Measurements from ENCODE around the gene USB1.

The USB1 gene

GRCh38 chr16:58020628-58021521, 19.7 kb downstream of the USB1 start:
- peak; percentile 77 for DNase-seq

DNA sequence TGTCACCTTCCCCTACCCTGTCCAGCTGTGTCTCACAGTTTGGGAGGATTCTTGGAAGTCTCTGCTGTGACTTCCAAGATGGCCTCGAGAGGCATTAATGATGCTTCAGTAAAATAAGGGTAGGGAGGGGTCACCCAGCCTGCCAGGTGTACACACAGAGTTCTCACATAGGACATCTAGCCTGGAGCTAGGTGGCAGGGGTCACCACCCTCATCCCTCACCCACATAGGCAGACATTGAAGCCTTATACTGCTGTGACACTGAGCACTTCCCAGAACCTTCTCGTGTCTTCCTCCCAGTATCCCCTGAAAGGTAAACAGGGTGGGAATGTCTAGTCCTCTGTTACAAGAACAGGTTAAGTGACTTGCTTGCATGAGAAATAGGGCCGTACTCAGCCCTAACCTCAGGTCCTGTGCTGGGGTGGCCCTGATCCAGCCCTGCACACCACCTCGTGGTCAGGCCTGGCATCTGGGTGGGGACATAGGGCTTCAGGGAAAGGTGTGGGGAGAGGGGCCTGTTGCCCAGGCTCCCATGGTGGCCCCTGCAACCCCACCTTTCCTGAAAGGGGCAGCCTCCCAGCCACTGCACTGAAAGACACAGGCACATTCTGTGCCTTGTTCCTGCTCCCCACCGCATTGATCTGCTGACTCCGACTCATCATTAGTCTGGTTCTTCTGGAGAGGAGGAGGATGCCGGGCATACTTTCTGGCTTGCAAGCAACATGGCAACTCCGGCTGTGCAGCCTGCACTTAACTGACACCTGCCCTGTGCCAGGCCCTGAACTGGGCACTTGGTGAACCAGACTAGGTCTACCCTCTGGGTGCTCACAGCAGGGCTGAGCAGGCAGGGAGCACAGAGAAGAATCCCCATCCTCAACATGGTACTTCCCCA, 20.7 kb downstream of the USB1 start:
- DNase-seq = no peak

DNA sequence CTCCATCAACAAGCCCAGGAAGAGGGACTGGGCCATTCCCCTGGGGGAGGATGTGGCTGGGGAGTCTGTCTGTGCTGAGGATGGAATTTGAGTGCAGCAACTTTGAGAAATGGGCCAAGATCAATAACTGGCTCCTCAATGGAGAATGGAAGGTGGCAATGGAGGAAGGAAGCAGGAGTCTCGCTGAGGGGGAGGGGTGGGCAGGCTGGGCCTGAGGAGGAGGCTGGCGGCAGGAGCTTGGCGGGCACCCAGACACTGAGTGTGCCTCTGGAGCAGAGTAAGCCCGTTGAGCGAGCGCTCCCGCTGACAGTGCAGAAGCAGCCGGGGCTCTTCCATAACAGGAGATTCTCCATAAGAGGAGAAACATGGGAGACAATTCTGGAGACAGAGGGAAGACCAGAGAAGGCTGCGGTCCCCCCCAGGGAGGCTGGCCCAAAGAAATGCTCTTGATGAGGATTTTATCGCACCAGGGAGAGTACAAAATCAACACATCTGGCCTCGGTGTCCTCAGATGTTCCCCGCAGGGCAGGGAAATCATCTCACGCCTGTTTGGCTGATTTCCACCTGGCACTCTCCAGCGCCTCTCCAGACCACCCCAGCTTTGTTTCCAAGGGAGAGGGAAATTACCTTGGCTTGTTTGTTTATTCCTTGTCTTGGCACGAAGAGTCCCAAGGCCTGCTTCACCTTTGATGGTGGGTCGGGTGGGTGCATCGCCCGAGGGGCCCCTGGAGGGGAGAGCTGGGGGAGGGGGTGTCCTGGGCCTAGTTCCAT, 21.6 kb downstream of the USB1 start:
- no peak for DNase-seq

DNA sequence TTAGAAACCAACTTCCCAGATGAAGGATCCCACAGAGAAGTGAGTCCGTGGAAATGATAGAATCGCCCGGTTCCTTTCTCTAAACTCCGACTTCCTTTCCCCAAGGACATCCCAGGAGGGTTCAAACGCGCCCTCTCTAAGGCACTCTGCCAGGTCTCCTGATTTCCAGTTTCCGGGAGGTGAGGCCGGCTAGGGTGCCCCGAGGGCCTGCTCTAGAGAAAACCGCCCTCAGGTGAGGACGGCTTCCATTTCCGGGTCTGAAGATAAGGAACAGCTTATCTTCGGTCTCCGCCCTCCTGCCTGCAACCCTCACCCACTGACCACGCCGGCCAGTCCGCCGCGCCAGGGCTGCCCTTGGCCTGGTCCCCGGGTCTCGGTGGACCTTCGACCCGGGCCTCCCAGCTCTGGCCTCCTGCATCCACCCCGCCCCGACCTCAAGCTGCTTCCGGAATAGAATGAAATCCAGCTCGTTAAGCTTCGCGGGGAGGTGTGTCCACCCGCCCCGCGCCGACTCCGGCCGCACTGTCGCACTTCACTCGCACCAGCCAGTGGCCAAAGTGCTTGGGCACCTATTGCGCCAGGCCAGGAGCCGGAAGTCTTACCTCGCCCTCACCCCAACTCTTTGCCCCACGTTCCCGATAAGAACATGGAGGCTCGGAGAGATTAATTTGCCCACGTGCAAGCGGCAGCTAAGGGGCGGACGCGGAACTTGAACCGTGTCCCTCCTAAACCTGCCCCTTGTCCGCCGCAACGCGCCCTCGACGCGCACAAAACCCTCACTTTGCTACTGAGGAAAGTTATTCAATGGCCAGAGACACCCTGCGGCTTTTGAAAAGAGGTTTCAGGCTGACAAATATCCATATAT, 23.5 kb downstream of the USB1 start:
- peak; percentile 34 for DNase-seq

GRCh38 chr16:58025351-58026138, 24.3 kb downstream of the USB1 start, which contains the start of gene MMP15:
Gene MMP15 (plus strand): TSS chr16:58025754. CDS start chr16:58026351, 597 bp downstream.
- DNase-seq = peak; percentile 66

GRCh38 chr16:58026139-58026704, 25.0 kb downstream of the USB1 start:
- no peak for DNase-seq

DNA sequence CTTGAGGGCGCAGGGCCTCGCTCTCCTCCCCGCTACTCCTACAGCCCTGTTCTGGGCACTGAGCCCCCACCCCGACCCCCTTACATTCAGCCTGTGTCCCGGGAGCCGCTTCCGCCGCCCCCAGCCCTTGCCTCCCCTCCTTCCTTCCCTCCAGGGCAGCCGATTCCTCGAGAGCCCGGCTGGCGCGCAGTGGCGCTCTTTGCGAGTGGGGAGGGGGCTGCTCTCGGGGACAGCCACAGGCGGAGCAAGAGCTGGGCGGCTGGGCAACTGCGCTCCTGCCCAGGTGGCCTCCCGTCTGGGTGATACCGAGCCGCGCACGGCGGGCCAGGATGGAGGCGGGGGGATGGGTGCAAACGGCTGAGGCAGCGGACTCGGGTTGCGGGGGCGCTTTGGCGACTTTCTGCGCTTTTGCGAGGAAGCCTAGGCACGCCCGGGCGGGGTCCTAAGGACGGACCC, 25.5 kb downstream of the USB1 start:
- no peak for DNase-seq

DNA sequence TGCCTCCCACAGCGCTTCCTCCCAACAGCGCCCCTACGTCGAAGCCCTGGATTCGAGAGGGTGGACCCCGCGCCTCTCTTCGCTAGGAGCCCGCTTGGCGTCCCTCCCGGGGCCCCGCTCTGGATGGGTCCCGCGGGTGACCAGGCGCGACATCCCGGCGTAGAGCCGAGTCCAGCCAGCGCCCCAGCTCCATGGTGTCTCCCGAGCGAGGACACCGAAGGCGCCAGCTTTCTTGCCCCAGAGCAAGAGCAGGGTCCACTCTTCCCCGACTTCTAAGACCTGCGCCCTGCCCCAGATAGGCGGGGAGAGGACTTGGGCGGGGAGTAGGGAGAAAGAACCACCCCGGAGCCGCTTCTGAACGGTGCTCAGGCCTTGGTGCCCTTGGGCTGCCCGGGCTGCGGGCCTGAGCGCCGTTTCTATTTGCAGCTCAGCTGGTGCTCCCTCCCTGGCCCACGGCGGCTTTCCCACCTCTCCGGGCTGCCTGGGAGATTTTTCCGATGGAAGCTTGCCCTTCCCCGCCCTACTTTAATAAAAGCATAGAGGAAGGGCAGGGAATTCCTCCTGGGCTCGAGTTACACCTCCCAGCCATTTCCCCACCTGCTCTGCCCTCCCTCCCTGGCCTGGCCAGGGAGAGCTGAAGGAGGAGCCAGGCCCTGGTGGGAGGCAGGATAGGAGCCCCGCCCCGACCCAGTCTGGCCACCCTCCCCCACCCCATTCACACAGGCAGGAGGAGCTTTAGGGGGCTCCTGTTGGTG, 26.1 kb downstream of the USB1 start:
- no peak for DNase-seq

DNA sequence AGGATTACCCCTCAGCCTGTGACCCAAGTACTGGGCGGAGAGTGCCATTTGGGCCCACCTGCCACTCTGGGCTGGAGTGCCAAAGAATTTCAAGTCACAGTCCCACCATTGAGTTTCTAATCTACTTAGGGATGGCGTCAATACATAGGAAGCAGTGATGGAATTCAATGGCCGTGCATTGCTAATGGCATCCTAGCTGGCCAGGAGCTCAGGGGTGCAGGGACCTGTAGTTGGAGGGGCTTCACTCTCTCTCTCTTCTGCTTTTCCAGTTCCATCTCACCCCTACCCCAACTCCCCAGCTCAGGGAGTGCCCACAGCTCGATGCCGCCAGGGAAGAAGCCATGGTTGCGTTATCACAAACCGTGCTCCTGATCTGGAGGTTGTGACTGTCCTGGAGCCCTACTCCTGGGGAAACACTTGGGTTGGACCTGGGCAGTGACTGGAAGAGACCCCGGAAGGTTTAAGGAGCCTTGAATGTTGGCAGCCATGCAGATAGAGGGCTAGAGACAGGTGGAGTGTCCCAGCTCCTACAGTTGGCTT, 26.8 kb downstream of the USB1 start:
- no peak for DNase-seq

DNA sequence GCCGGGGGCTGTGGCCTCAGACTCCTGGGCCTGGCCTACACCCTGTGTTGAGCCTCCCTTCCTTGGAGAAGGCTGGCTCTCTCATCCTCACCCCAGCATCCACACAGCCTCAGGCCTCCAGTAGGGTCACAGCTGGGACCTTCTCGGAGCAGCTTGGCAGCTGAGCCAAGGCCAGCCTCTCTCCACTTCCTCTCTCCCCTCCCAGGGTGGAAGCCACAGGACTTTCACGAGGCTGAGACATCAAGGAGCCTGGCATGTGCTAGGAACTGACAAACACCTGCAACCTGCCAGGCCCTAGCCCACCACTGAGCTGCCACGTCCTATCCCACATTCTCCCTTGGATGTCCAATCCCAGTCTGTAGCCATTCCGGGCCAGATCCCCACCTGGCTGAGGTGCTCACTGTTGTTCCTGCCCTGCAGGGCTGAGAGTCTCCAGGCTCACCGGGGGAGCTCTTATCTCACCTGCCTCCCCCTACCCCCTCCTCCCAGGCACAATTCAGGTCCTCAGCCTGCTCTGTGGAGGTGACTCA, 27.4 kb downstream of the USB1 start:
- DNase-seq = no peak

- DNase-seq = no peak
Measured at GRCh38 chr16:58029410-58029809, 28.2 kb downstream of the USB1 start.

DNA sequence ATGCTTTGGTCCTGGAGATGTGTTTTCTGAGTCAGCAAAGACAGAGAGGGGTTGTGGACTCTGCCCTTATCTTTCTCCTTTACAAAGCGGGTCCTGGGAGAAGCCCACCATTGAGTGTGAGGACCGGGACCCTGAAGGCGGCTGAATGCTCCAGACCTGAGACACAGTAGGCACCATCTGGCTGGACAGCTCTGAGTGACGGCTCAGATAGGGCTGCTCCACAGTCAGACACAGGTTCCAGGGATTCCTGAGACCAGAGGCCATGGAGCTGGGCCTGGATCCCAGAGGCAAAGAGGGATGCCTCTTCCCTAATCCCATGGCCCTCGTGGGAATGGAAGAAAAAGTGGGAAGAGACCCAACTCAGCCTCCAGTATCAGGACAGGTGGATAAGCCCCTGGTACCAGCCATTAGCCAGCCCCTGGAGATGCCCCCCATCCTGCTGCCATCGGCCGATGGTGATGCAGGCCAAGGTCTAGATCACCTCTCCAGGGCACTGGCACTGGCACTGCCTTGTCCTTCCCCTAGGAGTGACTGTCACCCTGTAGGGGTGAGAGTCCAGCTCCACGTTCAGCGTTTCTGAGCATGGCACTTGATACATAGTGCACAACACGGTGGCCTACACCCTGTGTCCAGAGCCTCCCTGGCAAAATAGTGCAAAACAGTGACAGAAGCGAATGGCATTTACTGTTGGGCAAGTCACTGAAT, 29.1 kb downstream of the USB1 start:
- DNase-seq = no peak

DNA sequence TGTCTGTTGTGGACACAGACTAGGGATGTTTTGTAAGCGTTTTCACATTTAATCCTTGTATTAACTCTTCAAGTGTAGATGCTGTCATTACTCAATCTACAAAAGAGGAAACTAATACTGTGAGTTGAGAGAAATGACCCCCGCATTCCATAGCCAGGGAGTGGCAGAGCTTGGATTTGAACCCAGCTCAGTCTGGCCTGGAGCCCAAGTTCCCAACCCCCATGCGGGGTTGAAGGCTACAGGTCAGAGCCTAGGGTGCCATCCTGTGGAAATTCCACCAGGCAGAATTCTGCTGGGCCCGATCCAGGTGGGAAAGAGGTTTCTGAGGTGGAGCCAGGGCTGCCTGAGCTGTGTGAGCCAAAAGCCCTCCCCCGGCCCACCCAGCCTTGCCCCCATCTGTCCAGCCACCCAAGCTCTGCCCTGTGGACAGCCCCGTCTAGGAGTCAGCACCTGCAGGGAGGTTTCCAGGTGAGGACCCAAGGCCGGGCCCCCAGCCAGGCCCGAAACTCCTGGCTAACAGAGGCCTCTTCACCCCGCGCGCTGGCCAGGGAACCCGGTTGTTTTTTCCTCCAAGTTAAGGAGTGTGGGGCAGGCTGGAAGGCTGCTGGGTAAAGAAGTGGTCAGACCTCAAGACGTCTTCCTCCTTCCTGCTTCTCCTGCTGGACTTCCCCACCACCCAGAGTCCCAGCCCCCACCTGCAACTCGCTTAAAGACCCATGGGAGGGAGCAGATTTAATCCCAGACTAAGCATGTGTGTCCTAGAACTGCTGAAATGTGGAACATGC, 30.0 kb downstream of the USB1 start:
- DNase-seq = no peak

DNA sequence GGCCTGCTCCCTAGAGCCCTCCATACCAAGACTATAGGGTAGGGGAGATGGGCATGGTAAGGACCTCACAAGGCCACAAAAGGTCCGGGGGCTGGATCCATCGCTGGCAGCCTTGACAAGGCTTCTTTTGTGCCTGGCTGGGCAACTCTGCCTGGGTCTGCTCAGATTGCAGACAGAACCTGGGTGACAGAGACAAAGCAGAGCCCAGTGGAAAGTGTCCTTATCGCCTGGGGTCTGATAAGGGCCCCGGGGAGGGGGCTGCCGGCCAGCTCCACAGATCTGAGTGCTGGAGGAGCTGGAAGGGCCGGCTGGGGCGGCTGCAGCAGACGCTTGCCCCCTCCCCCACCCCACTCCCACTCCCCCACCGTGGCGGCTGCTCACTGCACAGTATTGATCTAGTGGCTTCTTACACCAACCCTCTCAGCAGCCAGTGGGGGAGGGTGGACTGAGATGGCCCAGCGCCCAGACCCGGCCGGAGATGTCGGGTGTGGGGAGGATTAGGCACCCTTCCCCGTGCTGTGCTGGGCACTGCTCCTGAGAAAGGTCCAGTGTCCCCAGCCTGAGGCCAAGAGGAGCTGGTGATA, 31.6 kb downstream of the USB1 start:
- no peak for DNase-seq

GRCh38 chr16:58034128-58034685, 33.0 kb downstream of the USB1 start:
- DNase-seq = no peak

DNA sequence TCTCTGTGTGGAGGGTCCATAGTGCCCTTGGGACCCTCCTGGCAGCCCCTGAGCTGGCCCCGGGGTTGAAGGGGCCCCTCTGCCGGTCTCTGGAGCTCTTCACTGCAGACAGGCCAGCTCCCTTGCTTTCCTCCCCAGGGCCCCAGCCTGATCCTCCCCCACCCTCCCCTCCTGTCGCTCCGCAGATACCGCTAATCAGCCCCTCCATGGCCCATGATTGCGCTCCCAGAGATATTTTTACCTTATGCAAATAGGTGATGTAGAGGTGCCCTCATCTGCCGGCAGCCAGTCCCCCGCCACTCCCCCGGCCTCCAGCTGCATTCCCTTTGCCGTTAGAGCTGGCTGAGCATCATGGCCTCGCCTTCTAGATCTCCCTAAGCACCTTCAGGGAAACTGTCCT, 33.6 kb downstream of the USB1 start:
- DNase-seq = no peak
